A673 (cell line): ENCODE data around the gene STH.

Source experiments
- EZH2 ChIP-seq: fragments of 200-600 bp; sonication (generic); IDR thresholded peaks from 2 replicates; pipeline ENCODE4 v1.6.1; 2017; ENCODE audit warnings: borderline replicate concordance, low read depth, mild to moderate bottlenecking, mixed read lengths, antibody characterized with exemption, low read length; ENCODE audit not compliant: poor library complexity, severe bottlenecking
- TF ChIP-seq, protein P1 (sequence below): fragments of 300-800, 200-600 bp; sonication (generic); conservative IDR thresholded peaks from 2 replicates; pipeline ENCODE4 v1.5.1; 2017; ENCODE audit warnings: low read depth, mild to moderate bottlenecking, antibody characterized with exemption, low read length, moderate library complexity, mixed read lengths

DNA sequence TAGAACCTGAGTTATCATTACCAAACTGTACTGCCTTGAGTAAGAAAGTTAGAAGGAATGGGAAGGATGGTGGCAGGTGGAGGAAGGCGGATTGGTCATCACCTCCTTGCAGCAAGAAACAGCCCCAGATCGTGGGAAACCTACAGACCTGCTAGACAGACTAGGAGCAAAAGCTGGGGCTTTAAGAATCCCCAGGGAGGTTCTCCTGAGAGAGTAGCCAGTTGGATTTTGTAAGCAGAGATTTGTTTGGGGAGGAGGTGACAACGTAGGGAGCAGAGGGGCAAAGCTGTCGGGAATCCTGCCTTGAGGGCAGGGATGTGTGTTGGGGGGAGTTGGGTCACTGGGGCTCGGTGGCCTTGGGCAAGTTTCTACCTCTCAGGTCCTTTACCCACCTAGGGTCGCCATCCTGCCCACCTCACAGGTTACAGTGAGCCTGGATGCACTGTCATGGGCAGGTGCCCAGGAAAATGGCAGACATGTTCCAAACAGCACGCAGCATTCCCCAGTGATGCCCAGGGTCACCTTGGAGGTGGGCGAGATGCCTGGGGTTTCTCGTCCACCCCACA is 49.2 kb upstream of the STH start:
- TF ChIP-seq, protein P1, sequence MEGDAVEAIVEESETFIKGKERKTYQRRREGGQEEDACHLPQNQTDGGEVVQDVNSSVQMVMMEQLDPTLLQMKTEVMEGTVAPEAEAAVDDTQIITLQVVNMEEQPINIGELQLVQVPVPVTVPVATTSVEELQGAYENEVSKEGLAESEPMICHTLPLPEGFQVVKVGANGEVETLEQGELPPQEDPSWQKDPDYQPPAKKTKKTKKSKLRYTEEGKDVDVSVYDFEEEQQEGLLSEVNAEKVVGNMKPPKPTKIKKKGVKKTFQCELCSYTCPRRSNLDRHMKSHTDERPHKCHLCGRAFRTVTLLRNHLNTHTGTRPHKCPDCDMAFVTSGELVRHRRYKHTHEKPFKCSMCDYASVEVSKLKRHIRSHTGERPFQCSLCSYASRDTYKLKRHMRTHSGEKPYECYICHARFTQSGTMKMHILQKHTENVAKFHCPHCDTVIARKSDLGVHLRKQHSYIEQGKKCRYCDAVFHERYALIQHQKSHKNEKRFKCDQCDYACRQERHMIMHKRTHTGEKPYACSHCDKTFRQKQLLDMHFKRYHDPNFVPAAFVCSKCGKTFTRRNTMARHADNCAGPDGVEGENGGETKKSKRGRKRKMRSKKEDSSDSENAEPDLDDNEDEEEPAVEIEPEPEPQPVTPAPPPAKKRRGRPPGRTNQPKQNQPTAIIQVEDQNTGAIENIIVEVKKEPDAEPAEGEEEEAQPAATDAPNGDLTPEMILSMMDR = no peak
- no peak for TF ChIP-seq EZH2
